ENCODE results near the gene CCDC15.
"Not testable (repeated sequence)": the region's sequence is repeated elsewhere in the genome, so short reads cannot be mapped to it uniquely, and the experiment has no call there.

CCDC15 gene

DNA sequence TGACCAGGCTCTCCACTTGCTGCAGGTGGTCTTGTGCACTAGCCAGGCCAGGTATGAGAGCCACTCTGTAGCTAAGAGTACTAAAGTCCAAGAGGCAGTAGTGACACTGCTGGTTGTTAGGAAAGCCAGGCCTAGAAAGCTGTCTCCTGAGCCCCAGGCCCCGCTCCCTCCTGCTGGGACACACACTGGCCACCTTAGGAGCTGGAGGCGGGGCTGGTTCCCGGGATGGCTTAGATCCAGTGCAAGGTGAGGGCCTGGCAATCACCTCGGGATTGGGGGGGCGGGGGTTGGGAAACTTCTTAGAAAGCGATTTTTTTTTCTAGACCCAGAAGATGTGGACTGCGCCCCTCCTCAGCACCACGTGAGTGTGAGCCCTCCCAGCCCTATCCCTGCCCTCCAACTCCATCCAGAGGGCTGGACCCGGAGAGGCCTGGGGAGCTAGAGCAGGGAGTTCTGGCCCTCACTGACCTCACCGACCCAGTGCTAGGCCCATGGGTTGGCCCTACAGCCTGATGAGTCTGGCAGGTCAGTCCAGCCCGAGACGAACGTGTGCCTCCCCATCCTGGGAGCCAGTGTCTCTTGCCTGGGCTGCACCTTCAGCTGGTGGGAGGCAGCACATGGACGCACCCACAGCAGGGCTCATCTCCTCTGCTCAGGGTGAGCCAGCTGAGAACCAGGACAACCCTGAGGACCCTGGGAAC is 127.2 kb downstream of the CCDC15 start:
- H3K4me3 ChIP-seq (ENCODE audit: low read length) = no peak overlapping the region
- TF ChIP-seq ZNF274 (IDR thresholded peaks at IDR 0.05; ENCODE audit: low read depth, low read length) = no peak

GRCh38 chr11:125082040-125082439 is 128.0 kb downstream of the CCDC15 start:
- no peak for TF ChIP-seq ZNF274 (IDR thresholded peaks at IDR 0.05; ENCODE audit: low read depth, low read length)
- no peak overlapping the region for H3K4me3 ChIP-seq (ENCODE audit: low read length)

DNA sequence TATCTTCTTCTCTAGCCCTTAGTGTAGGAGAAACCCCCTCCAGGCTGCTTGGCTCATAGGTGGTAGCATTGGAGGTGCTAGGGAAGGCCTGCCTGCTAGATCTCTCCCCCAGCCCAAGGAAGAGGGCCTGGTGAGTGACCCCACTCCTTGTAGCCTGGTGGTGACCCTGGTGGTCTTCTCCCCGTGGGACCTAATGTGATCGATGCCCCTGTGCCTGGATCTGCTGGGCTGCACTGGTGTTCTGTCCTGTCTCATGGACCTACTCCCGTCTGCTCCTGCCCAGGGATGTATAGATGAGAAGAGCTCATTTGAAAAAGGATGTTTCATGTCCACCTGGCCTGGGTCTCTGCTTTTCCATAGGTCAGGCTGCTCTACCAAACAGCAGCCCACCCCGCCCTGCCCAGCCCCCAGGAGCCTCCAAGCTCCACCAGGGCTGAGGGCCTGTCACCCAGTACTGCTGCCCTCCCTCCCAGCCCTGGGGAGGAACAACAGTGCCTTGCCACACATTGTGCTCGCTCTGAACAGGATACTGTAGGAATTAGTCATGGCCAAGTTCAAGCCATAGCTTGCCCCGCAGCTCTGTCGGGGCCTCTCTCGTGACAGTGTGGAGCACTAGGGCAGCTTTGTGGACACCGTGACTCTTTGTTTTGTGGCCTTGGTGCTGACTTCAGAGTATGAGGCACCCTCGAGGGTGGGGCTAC is 128.8 kb downstream of the CCDC15 start:
- no peak for TF ChIP-seq ZNF274 (IDR thresholded peaks at IDR 0.05; ENCODE audit: low read depth, low read length)
- no peak overlapping the region for H3K4me3 ChIP-seq (ENCODE audit: low read length)

GRCh38 chr11:125083312-125084056 is 129.5 kb downstream of the CCDC15 start:
- no peak for TF ChIP-seq ZNF274 (IDR thresholded peaks at IDR 0.05; ENCODE audit: low read depth, low read length)
- H3K4me3 ChIP-seq (ENCODE audit: low read length) = no peak overlapping the region

DNA sequence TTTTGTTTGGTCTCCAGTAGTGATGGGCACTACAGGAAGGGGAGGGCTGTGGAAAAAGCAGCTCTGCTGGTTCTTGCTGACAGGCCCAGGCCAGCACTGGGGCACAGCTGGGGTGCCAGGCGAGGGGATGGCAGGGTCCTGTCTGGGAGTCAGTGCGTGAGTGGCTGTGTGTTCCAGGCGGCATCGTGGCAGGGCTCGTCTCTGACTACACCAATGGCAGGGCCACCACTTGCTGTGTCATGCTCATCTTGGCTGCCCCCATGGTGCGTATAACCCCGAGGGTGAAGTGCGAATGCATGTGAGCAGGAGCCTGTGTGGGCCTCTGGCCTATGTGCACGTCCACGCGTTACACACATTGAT is 130.0 kb downstream of the CCDC15 start:
- H3K4me3 ChIP-seq (ENCODE audit: low read length) = no peak overlapping the region
- TF ChIP-seq ZNF274 (IDR thresholded peaks at IDR 0.05; ENCODE audit: low read depth, low read length) = no peak

DNA sequence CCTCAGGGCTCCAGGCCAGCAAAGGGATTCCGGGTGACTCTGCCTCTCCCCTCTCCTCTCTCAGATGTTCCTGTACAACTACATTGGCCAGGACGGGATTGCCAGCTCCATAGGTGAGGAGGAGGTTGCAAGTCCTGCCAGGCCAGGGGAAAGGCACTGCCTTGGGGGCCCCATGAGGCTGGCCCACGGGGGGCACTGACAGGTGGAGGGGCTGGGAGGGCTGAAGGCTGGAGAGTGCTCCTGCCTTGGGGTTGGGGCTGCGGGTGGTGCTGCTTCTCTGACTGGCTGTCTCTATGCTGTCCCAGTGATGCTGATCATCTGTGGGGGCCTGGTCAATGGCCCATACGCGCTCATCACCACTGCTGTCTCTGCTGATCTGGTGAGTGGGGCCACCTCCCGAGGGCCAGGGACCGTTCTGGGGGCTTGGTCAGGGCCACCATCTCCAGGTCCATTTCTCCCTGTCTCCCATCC is 130.8 kb downstream of the CCDC15 start:
- no peak for TF ChIP-seq ZNF274 (IDR thresholded peaks at IDR 0.05; ENCODE audit: low read depth, low read length)

GRCh38 chr11:125085301-125086081 is 131.5 kb downstream of the CCDC15 start:
- no peak for TF ChIP-seq ZNF274 (IDR thresholded peaks at IDR 0.05; ENCODE audit: low read depth, low read length)
- no peak overlapping the region for H3K4me3 ChIP-seq (ENCODE audit: low read length)

More for the DNA sequence above, 130.8 kb downstream of the CCDC15 start:
- H3K4me3 ChIP-seq (ENCODE audit: low read length) = no peak overlapping the region

DNA sequence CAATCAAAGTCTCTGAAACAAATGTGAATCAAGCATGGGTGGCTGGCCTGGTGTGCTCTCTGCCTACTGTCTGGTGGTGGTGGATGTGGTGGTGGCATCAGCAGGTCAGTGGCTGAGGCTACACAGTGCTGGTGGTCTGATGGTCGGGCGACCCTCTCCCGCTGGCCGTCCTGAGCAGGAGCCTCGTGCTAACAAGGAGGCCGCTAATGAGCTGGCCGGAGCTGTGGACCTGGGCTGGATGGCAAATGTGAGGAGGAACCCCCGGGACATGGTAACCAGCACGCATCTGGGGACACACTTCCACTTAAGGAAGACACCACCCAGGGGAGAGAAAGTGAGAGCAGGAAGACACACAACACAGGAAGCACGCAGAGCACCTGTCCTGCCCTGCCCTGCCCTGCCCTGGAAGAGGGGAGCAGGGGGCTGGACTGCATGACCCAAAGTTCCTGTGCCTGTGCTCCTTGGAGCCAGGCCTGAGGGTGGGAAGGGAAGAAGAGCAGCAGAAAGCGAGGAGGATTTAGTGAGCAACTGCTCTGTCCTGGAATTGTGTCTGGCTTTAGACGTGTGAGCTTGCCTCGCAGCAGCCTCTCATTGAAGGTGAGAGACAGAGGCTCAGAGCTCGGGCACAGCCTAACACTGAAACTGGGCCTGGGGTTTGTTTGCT is 132.8 kb downstream of the CCDC15 start:
- H3K4me3 ChIP-seq (ENCODE audit: low read length) = no peak overlapping the region
- TF ChIP-seq ZNF274 (IDR thresholded peaks at IDR 0.05; ENCODE audit: low read depth, low read length) = no peak

- TF ChIP-seq ZNF274 (IDR thresholded peaks at IDR 0.05; ENCODE audit: low read depth, low read length) = no peak
- no peak overlapping the region for H3K4me3 ChIP-seq (ENCODE audit: low read length)
These were observed 134.1 kb downstream of the CCDC15 start for GRCh38 chr11:125088123-125088522.

DNA sequence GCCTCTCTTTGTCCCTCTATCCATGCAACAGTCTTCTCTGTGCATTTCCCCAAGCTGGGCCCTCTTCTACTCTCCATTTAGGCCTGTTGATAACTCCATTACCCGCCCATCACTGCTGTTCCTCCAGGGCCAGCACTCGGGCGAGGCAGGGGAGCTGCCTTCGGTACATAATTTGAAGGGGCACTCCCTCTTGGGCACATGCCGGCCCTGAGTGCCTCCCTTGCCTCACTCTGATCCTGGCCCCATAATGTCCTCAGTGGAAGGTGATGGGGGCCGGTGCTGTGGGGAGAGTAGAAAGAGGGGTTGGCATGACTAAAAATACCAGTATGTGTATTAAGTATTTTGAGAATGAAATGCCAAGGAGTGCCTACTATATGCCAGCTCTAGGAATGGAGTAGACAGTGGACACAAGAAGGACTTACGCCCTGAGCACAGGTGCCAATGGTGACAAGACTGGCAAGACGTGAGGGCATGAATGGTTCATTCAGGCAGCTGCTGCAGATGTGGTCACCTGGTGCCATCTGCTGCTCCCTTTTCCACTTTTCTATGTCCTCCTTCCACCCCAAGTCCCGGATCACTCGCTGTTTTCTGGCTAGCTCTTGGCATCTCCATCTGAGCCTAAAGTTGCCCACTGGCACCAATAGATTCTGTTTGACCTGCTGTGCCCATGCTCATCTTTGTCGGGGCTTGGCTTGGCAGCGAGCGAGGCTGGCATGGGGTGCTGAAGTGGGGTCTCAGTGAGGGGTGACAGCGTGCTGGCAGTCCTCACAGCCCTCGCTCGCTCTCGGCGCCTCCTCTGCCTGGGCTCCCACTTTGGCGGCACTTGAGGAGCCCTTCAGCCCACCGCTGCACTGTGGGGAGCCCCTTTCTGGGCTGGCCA is 134.8 kb downstream of the CCDC15 start:
- no peak overlapping the region for H3K4me3 ChIP-seq (ENCODE audit: low read length)
- no peak for TF ChIP-seq ZNF274 (IDR thresholded peaks at IDR 0.05; ENCODE audit: low read depth, low read length)

- H3K4me3 ChIP-seq (ENCODE audit: low read length) = not testable (repeated sequence)
These were observed 135.5 kb downstream of the CCDC15 start for GRCh38 chr11:125089481-125089880.

DNA sequence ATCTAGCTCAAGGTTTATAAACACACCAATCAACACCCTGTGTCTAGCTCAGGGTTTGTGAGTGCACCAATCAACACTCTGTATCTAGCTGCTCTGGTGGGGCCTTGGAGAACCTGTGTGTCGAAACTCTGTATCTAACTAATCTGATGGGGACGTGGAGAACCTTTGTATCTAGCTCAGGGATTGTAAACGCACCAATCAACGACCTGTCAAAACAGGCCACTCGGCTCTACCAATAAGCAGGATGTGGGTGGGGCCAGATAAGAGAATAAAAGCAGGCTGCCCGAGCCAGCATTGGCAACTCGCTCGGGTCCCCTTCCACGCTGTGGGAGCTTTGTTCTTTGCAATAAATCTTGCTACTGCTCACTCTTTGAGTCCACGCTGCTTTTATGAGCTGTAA is 136.1 kb downstream of the CCDC15 start:
- H3K4me3 ChIP-seq (ENCODE audit: low read length) = not testable (repeated sequence)

- TF ChIP-seq ZNF274 (IDR thresholded peaks at IDR 0.05; ENCODE audit: low read depth, low read length) = no peak
- H3K4me3 ChIP-seq (ENCODE audit: low read length) = no peak overlapping the region
These were observed 136.8 kb downstream of the CCDC15 start for GRCh38 chr11:125090816-125091215.
